ENCODE data around the gene B4GALT3.

The B4GALT3 gene

GRCh38 chr1:161132410-161133219 is 44.7 kb downstream of the B4GALT3 start, which contains the start of gene DEDD:
Gene DEDD, minus strand, starts transcription at chr1:161132667. Its CDS starts 8,205 bp downstream, at chr1:161124462.
- in situ Hi-C loops (cut with MboI; ENCODE audit: low sequenced_read_pairs), result no loop called here

- in situ Hi-C loops (cut with MboI; ENCODE audit: low sequenced_read_pairs), result no loop called here
Measured at GRCh38 chr1:161131523-161132409, 45.5 kb downstream of the B4GALT3 start.

GRCh38 chr1:161130266-161130665 is 47.0 kb downstream of the B4GALT3 start:
- in situ Hi-C loops (cut with MboI; ENCODE audit: low sequenced_read_pairs), result no loop called here

GRCh38 chr1:161128591-161129420 is 48.5 kb downstream of the B4GALT3 start:
- in situ Hi-C loops (cut with MboI; ENCODE audit: low sequenced_read_pairs), result no loop called here

- in situ Hi-C loops (cut with MboI; ENCODE audit: low sequenced_read_pairs), result no loop called here
Measured at GRCh38 chr1:161127649-161128048, 49.7 kb downstream of the B4GALT3 start.

- in situ Hi-C loops (cut with MboI; ENCODE audit: low sequenced_read_pairs), result no loop called here
Measured at GRCh38 chr1:161122967-161123366, 54.3 kb downstream of the B4GALT3 start.

- in situ Hi-C loops (cut with MboI; ENCODE audit: low sequenced_read_pairs), result no loop called here
Measured at GRCh38 chr1:161121834-161122233, 55.5 kb downstream of the B4GALT3 start.
